K562 (cell line): Measurements from ENCODE around the gene KLHL34. TPM values are rescaled to one million over a fixed set of nuclear protein-coding genes. Genes with fewer than 3 reads are reported as not detected.

Experiments used
- ATAC-seq: fragments of 200-7000 bp; cut with Tn5 transposase; 3 replicates; pipeline ENCODE4 v1.9.1; 2020; ENCODE audit warnings: moderate library complexity
- BruUV-seq: library from RNA; stranded (reverse); fragments of 400-500 nt; replicated peaks from 2 replicates; lab custom pipeline; 2021; lab: Mats Ljungman, UMichigan
- CTCF ChIA-PET: fragments of 300-600 bp; formaldehyde crosslinking; extraction: SDS; loops from one replicate; lab custom pipeline; 2021; ENCODE audit warnings: low intra/inter-chr PET ratio; lab: Yijun Ruan, JAX
- POLR2A ChIA-PET: fragments of 300-600, 350-650 bp; sonication (Branson Sonifier 250); formaldehyde crosslinking; extraction: SDS; loops from one replicate; lab custom pipeline; 2021; ENCODE audit warnings: antibody characterized with exemption, inconsistent platforms; lab: Yijun Ruan, JAX
- DNase-seq, 4 experiments: peaks; one replicate each; pipeline versions ENCODE4 v3.0.0 to v3.0.0-alpha.2; 2011 to 2018; ENCODE audit warnings: low spot score in 3 of 4, mixed read lengths in 3 of 4; ENCODE audit errors: extremely low read depth in 1 of 4
- FAIRE-seq: peaks from 2 replicates; lab custom pipeline; 2011; peaks lifted over from hg19 to GRCh38; lab: Jason Lieb, UNC
- H2AFZ ChIP-seq: 2 replicates; pipeline ENCODE4 v1.6.0; 2011; ENCODE audit warnings: low read depth, low read length, control low read depth, inconsistent platforms
- H3K27ac ChIP-seq: fragments of 200-600 bp; 3 replicates; pipeline ENCODE4 v1.8.0; 2011; ENCODE audit warnings: low read depth, mild to moderate bottlenecking, control low read depth, inconsistent platforms, low read length, moderate library complexity, mixed read lengths; ENCODE audit errors: extremely low read depth
- H3K27me3 ChIP-seq, 2 experiments: fragments of 300-600 bp in 1 of 2; 2 replicates in 1 of 2; 3 replicates in 1 of 2; pipeline versions ENCODE4 v1.6.0 to v1.8.0; 2011; ENCODE audit warnings: inconsistent platforms in 2 of 2, low read length in 2 of 2, mild to moderate bottlenecking in 1 of 2, mixed read lengths in 1 of 2, moderate library complexity in 1 of 2; ENCODE audit not compliant: control insufficient read depth in 2 of 2, insufficient read depth in 2 of 2
- H3K36me3 ChIP-seq: fragments of 300-600 bp; 3 replicates; pipeline ENCODE4 v1.8.0; 2011; ENCODE audit warnings: mild to moderate bottlenecking, low read length, inconsistent platforms; ENCODE audit not compliant: control insufficient read depth, insufficient read depth
- H3K4me1 ChIP-seq, 2 experiments: fragments of 200-600 bp in 1 of 2; replicated peaks in 1 of 2; 2 replicates in 1 of 2; 3 replicates in 1 of 2; pipeline versions ENCODE4 v1.5.1 to v1.8.0; 2011; ENCODE audit warnings: inconsistent platforms in 2 of 2, low read length in 2 of 2, mild to moderate bottlenecking in 1 of 2, mixed read lengths in 1 of 2, moderate library complexity in 1 of 2; ENCODE audit not compliant: control insufficient read depth in 2 of 2, insufficient read depth in 2 of 2
- H3K4me2 ChIP-seq: 2 replicates; pipeline ENCODE4 v1.6.1; 2011; ENCODE audit warnings: low read length, control low read depth, inconsistent platforms, mixed read lengths; ENCODE audit not compliant: insufficient read depth
- H3K4me3 ChIP-seq: fragments of 200-600 bp; sonication (generic), shearing (Covaris generic); 2 replicates; pipeline ENCODE4 v1.5.1; 2016; ENCODE audit warnings: control low read depth, inconsistent platforms
- H3K79me2 ChIP-seq: fragments of 200-600 bp; 3 replicates; pipeline ENCODE4 v1.8.0; 2011; ENCODE audit warnings: low read length, inconsistent platforms; ENCODE audit not compliant: control insufficient read depth, insufficient read depth
- H3K9ac ChIP-seq, 2 experiments: 2 replicates each; pipeline versions ENCODE4 v1.6.0 to v1.6.1; 2011; ENCODE audit warnings: low read depth in 2 of 2, low read length in 2 of 2, control low read depth in 1 of 2, inconsistent platforms in 1 of 2, mild to moderate bottlenecking in 1 of 2, mixed read lengths in 1 of 2; ENCODE audit not compliant: insufficient read depth in 1 of 2
- H3K9me1 ChIP-seq: one replicate; pipeline ENCODE4 v1.6.0; 2011; ENCODE audit warnings: inconsistent platforms, mild to moderate bottlenecking, low read length, moderate library complexity; ENCODE audit not compliant: control insufficient read depth, insufficient read depth
- H3K9me3 ChIP-seq: replicated peaks from 2 replicates; pipeline ENCODE4 v1.5.1; 2011; ENCODE audit warnings: low read depth, low read length, inconsistent platforms; ENCODE audit not compliant: control insufficient read depth, insufficient read depth
- H4K20me1 ChIP-seq: replicated peaks from 2 replicates; pipeline ENCODE4 v1.6.1; 2011; ENCODE audit warnings: low read length, inconsistent platforms, mixed read lengths; ENCODE audit not compliant: control insufficient read depth, insufficient read depth
- CEBPB ChIP-seq: fragments of 450-650 bp; IDR thresholded peaks from 2 replicates; pipeline ENCODE4 v1.6.1; 2016; ENCODE audit warnings: missing genetic modification characterization, missing compliant biosample characterization
- ETV1 ChIP-seq: fragments of 450-650 bp; conservative IDR thresholded peaks from 2 replicates; pipeline ENCODE4 v1.6.1; 2016; ENCODE audit warnings: missing genetic modification characterization, control low read depth, low read depth, missing compliant biosample characterization
- MTA2 ChIP-seq: fragments of 450-650 bp; IDR thresholded peaks from 2 replicates; pipeline ENCODE4 v1.6.1; 2016; ENCODE audit warnings: low read depth
- NFRKB ChIP-seq: fragments of 450-650 bp; IDR thresholded peaks from 2 replicates; pipeline ENCODE4 v1.6.1; 2016; ENCODE audit warnings: low read depth
- TBL1XR1 ChIP-seq, 2 experiments: IDR thresholded peaks; 2 replicates each; pipeline ENCODE4 v1.6.1; 2012; ENCODE audit warnings: improper control_type of control experiment in 2 of 2, low read length in 2 of 2, mild to moderate bottlenecking in 1 of 2
- USF2 ChIP-seq: sonication (generic); formaldehyde crosslinking; IDR thresholded peaks from 2 replicates; pipeline ENCODE4 v1.5.0; 2020; ENCODE audit warnings: missing genetic modification reagents
- ZFP91 ChIP-seq: sonication (generic); formaldehyde crosslinking; IDR thresholded peaks from 2 replicates; pipeline ENCODE4 v1.8.0; 2022; ENCODE audit warnings: mild to moderate bottlenecking, missing genetic modification reagents
- ZNF384 ChIP-seq: IDR thresholded peaks from 2 replicates; pipeline ENCODE4 v1.6.1; 2012; ENCODE audit warnings: low read depth, low read length, improper control_type of control experiment
- WGBS: fragments of 100-300 bp; shearing (Covaris generic); methylation state at CpG from one replicate; pipeline ENCODE4 v1.1.6; 2016; ENCODE audit warnings: low coverage, mixed read lengths; ENCODE audit not compliant: insufficient coverage; ENCODE audit errors: missing lambda C conversion rate; 5-methylcytosine and 5-hydroxymethylcytosine counted together
- in situ Hi-C: fragments of 300-500 bp; cut with MboI; formaldehyde crosslinking; loops from 4 replicates; pipeline ENCODE4 v1.15.0; 2018; ENCODE audit warnings: inconsistent platforms, mixed read lengths
- intact Hi-C: fragments of 100-400 bp; cut with micrococcal nuclease; formaldehyde crosslinking; loops from 2 replicates; pipeline ENCODE4 v1.14.2; 2022
- polyA plus RNA-seq, 8 experiments: library from polyadenylated mRNA; depleted of rRNA in 4 of 8; stranded (reverse) in 5 of 8; unstranded in 3 of 8; fragments of >200 nt; fragmentation: Nextera tagmentation in 2 of 8; fragmentation: Illumina TruSeq in 1 of 8; extraction: Ambion mirVana in 2 of 8; extraction: Trizol in 1 of 8; gene quantifications; 2 replicates each; pipeline versions ENCODE4 v1.2.1 to v1.2.3, GENCODE V29; 2011 to 2014; ENCODE audit warnings: inconsistent platforms in 1 of 8, missing spikeins in 1 of 8
- total RNA-seq, 7 experiments: library from RNA; depleted of rRNA in 6 of 7; stranded (reverse); fragments of >200 nt in 6 of 7; fragmentation: Illumina TruSeq in 2 of 7; extraction: Trizol in 2 of 7; gene quantifications; 2 replicates each; pipeline versions ENCODE4 v1.2.1 to v1.2.3, GENCODE V29; 2011 to 2021; ENCODE audit warnings: low replicate concordance in 1 of 7

KLHL34 gene
- total and polyA plus RNA-seq, 9 of the 15 experiments (the other 6 are each of a cell fraction or from before 2014, with no cell fraction given), result not detected

- in situ Hi-C loops (no loop called here), intact Hi-C loops (no loop called here)
- Histone ChIP-seq H4K20me1 (no peaks in the 10 kb centered on the region), H3K9ac (no peak overlapping the region), H3K79me2 (no peaks in the 10 kb centered on the region), H3K27ac (no peak overlapping the region), H3K36me3 (no peaks in the 10 kb centered on the region), H3K9me3 (no peaks in the 10 kb centered on the region; the same call in 1 of the 2 replicates), H2AFZ (no peak overlapping the region), H3K27me3 (no peaks in the 10 kb centered on the region), H3K4me3 (no peak overlapping the region), H3K4me2 (no peak overlapping the region), H3K4me1 (no peaks in the 10 kb centered on the region), H3K9me1 (no peaks in the 10 kb centered on the region)
- TF ChIP-seq TBL1XR1 (IDR thresholded peaks at IDR 0.05; ENCODE audit: low read length in 2 of 2), result no peak
- BruUV-seq, result no TSS peak
- no peak for FAIRE-seq
- CTCF ChIA-PET, result no interaction called here
- 0% methylated on average over 1 of the region's 1 CpG for WGBS
- POLR2A ChIA-PET, result no interaction called here
- no peak for ATAC-seq
- DNase-seq, result no peak
Measured at GRCh38 chrX:21616386-21616785, 41.7 kb downstream of the KLHL34 start.

GRCh38 chrX:21612154-21612553, 46.0 kb downstream of the KLHL34 start:
- TF ChIP-seq ZNF384 (no peak), USF2 (CRISPR knock-in tag) (no peak), CEBPB (no peak), ZFP91 (CRISPR knock-in tag) (no peak), ETV1 (no peak), NFRKB (no peak), MTA2 (no peak)
- FAIRE-seq (no peak), DNase-seq (no peak), ATAC-seq (no peak)
- in situ Hi-C loops, result no loop called here
- H3K4me2 ChIP-seq, result no peak overlapping the region
- BruUV-seq, result no TSS peak
- no peak overlapping the region for H3K9ac ChIP-seq
- no peaks in the 10 kb centered on the region for H3K4me1 ChIP-seq
- no peaks in the 10 kb centered on the region for H3K79me2 ChIP-seq
- H3K27me3 ChIP-seq, result no peaks in the 10 kb centered on the region
- H3K9me1 ChIP-seq, result no peaks in the 10 kb centered on the region
- no peak overlapping the region for H2AFZ ChIP-seq
- CTCF ChIA-PET, result no interaction called here
- POLR2A ChIA-PET, result no interaction called here
- no peak overlapping the region for H3K27ac ChIP-seq
- WGBS, result 2% methylated on average over 3 of the region's 5 CpGs
- no peaks in the 10 kb centered on the region for H4K20me1 ChIP-seq
- no peaks in the 10 kb centered on the region; the same call in 1 of the 2 replicates for H3K9me3 ChIP-seq
- H3K36me3 ChIP-seq, result no peaks in the 10 kb centered on the region
- H3K4me3 ChIP-seq, result no peak overlapping the region
- intact Hi-C loops, result no loop called here
